ENCODE measurements around the gene LYPLA2. TPM values are rescaled to one million over a fixed set of nuclear protein-coding genes. Genes with fewer than 3 reads are reported as not detected.

Gene LYPLA2
- polyA plus RNA-seq, 1 donor, result 32.3 TPM

DNA sequence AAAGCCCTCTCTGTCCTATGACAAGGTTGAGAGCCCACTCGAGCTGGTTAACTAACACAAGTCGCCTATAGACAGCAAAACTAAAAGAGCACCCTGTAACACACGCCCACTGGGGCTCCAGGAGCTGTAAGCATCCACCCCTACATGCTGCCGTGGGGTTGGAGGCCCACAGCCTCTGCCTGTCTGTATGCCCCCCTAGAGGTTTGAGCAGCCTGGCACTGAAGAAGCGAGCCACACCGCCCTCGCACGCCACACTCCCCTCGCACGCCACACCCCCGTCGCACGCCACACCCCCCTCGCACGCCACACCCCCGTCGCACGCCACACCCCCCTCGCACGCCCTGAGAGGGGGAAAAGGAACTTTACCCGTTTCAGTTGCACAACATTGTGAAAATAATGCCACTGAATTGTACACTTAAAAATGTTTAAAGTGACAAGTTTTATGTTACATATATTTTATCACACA, 47.5 kb downstream of the LYPLA2 start:
- DNase-seq, result peak; percentile 28

DNA sequence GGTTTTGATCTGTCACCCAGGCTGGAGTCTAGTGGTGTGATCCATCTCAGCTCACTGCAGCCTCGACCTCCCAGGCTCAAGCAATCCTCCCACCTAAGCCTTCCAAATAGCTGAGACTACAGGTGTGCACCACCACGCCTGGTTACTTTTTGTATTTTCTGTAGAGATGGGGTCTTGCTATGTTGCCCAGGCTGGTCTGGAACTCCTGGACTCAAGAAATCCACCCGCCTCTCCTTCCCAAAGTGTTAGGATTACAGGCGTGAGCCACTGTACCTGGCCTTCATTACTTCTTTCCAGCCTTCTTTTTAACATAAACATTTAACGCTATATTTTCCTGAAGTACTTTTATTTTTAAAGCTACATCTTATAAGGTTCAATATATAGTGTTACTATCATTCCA, 52.7 kb downstream of the LYPLA2 start:
- no peak for DNase-seq

Other genes starting within 250 kb of the LYPLA2 start
- gene ID3, start 231.6 kb upstream of the LYPLA2 start, polyA plus RNA-seq (ENCODE audit: insufficient read length), result 55.0 TPM
- 2,860 TPM for gene RPL11, start 99.3 kb upstream of the LYPLA2 start, polyA plus RNA-seq (ENCODE audit: insufficient read length)
- 33.6 TPM for gene ELOA, start 47.7 kb upstream of the LYPLA2 start, polyA plus RNA-seq (ENCODE audit: insufficient read length)
- gene PITHD1, start 12.7 kb upstream of the LYPLA2 start, polyA plus RNA-seq (ENCODE audit: insufficient read length), result 35.8 TPM
- gene GALE, start 9.6 kb downstream of the LYPLA2 start, polyA plus RNA-seq (ENCODE audit: insufficient read length), result 26.9 TPM
- gene HMGCL, start 34.3 kb downstream of the LYPLA2 start, polyA plus RNA-seq (ENCODE audit: insufficient read length), result 25.5 TPM
- 12.9 TPM for gene FUCA1, start 77.1 kb downstream of the LYPLA2 start, polyA plus RNA-seq (ENCODE audit: insufficient read length)
- gene CNR2, start 122.2 kb downstream of the LYPLA2 start, polyA plus RNA-seq (ENCODE audit: insufficient read length), result 0.05 TPM
- 101 TPM for gene PNRC2, start 168.7 kb downstream of the LYPLA2 start, polyA plus RNA-seq (ENCODE audit: insufficient read length)
- 113 TPM for gene SRSF10, start 189.2 kb downstream of the LYPLA2 start, polyA plus RNA-seq (ENCODE audit: insufficient read length)